Embryonic facial prominence (tissue), 1 donor: ENCODE data around the gene CLHC1.
"Not testable (repeated sequence)": the region's sequence is repeated elsewhere in the genome, so short reads cannot be mapped to it uniquely, and the experiment has no call there.

Experiments
- DNase-seq: peaks from one replicate; pipeline ENCODE4 v3.0.0-alpha.2; 2016; ENCODE audit errors: extremely low spot score

The CLHC1 gene

GRCh38 chr2:55232084-55232862 lies at the start of gene CLHC1, which contains the start of gene RPS27A:
Gene CLHC1, minus strand, starts transcription at chr2:55232293. Its CDS starts 9,882 bp downstream, at chr2:55222411.
Gene RPS27A, plus strand, starts transcription at chr2:55232688. Its CDS starts 137 bp downstream, at chr2:55232825.
- peak; percentile 96 for DNase-seq

GRCh38 chr2:55280851-55281546 lies 48.9 kb upstream of the CLHC1 start:
- not testable (repeated sequence) for DNase-seq

GRCh38 chr2:55279859-55280424 lies 47.8 kb upstream of the CLHC1 start:
- not testable (repeated sequence) for DNase-seq

GRCh38 chr2:55279214-55279835 lies 47.2 kb upstream of the CLHC1 start:
- DNase-seq: not testable (repeated sequence)

GRCh38 chr2:55277310-55277709 lies 45.2 kb upstream of the CLHC1 start:
- no peak for DNase-seq

- DNase-seq: not testable (repeated sequence)
Measured at GRCh38 chr2:55274346-55274745, 42.3 kb upstream of the CLHC1 start.

GRCh38 chr2:55269645-55269990 lies 37.5 kb upstream of the CLHC1 start:
- DNase-seq: no peak

- peak; percentile 80 for DNase-seq
Measured at GRCh38 chr2:55268907-55269644, 37.0 kb upstream of the CLHC1 start, which contains the start of gene MTIF2. Gene MTIF2, minus strand, starts transcription at chr2:55269231. Its CDS starts 5,373 bp downstream, at chr2:55263858.

GRCh38 chr2:55268288-55268906 lies 36.3 kb upstream of the CLHC1 start:
- DNase-seq: no peak

- DNase-seq: not testable (repeated sequence)
Measured at GRCh38 chr2:55259586-55259985, 27.5 kb upstream of the CLHC1 start.

GRCh38 chr2:55252832-55253231 lies 20.7 kb upstream of the CLHC1 start:
- DNase-seq: no peak

GRCh38 chr2:55247025-55247424 lies 14.9 kb upstream of the CLHC1 start:
- no peak for DNase-seq

- no peak for DNase-seq
Measured at GRCh38 chr2:55245411-55245810, 13.3 kb upstream of the CLHC1 start.

- no peak for DNase-seq
Measured at GRCh38 chr2:55242617-55243016, 10.5 kb upstream of the CLHC1 start.

GRCh38 chr2:55241582-55241981 lies 9.5 kb upstream of the CLHC1 start:
- not testable (repeated sequence) for DNase-seq

- DNase-seq: no peak
Measured at GRCh38 chr2:55239656-55240222, 7.6 kb upstream of the CLHC1 start.

GRCh38 chr2:55236992-55237543 lies 5.0 kb upstream of the CLHC1 start:
- DNase-seq: no peak

- DNase-seq: no peak
Measured at GRCh38 chr2:55235724-55236538, 3.8 kb upstream of the CLHC1 start.

GRCh38 chr2:55233658-55233940 lies 1.5 kb upstream of the CLHC1 start:
- no peak for DNase-seq
